ENCODE measurements around the gene NAALADL2. TPM values are rescaled to one million over a fixed set of nuclear protein-coding genes. Genes with fewer than 3 reads are reported as not detected.
"Not testable (repeated sequence)": the region's sequence is repeated elsewhere in the genome, so short reads cannot be mapped to it uniquely, and the experiment has no call there.

NAALADL2 gene
- total and polyA plus RNA-seq, 2 of the 8 experiments (the other 6 are each of a cell fraction or from before 2014, with no cell fraction given): 0.12 to 0.22 TPM

GRCh38 chr3:175129571-175129970 lies 270.4 kb downstream of the NAALADL2 start (continued):
- no peak for TF ChIP-seq CTCF (IDR thresholded peaks at IDR 0.05; ENCODE audit: control extremely low read depth in 1 of 3, insufficient read depth in 1 of 3, low read depth in 1 of 3, low read length in 3 of 3)
- no peak for TF ChIP-seq JUND (IDR thresholded peaks at IDR 0.05; ENCODE audit: low read length)
- no peak for TF ChIP-seq EGR1 (IDR thresholded peaks at IDR 0.05; ENCODE audit: borderline replicate concordance, low read depth, low read length)
- no peak for TF ChIP-seq USF2 (IDR thresholded peaks at IDR 0.05; ENCODE audit: low read length)

- H3K14ac ChIP-seq (ENCODE audit: insufficient read length); H3K9ac ChIP-seq (replicated peaks in 1 of 4; ENCODE audit: extremely low read depth in 1 of 4, low read depth in 3 of 4, low read length in 3 of 4); H2BK20ac ChIP-seq (ENCODE audit: low read length); H3K4me1 ChIP-seq (replicated peaks in 1 of 4; ENCODE audit: control insufficient read depth in 3 of 4, insufficient read depth in 4 of 4, low read length in 3 of 4); H3K4ac ChIP-seq (replicated peaks; ENCODE audit: insufficient read length, low read depth, low read length); H3K4me3 ChIP-seq (ENCODE audit: extremely low read depth in 1 of 4, insufficient read depth in 2 of 4, low read depth in 3 of 4, low read length in 4 of 4); H3K4me2 ChIP-seq (ENCODE audit: insufficient read depth in 1 of 2, low read depth in 2 of 2, low read length in 2 of 2); H4K20me1 ChIP-seq (replicated peaks in 1 of 2; ENCODE audit: control insufficient read depth in 1 of 2, insufficient read depth in 2 of 2, low read length in 2 of 2); H3K18ac ChIP-seq (ENCODE audit: extremely low read depth, low read length); H3K23me2 ChIP-seq (ENCODE audit: low read depth, low read length); H2AFZ ChIP-seq (ENCODE audit: low read length); H4K5ac ChIP-seq (ENCODE audit: insufficient read length, low read depth, low read length); CTCF ChIA-PET (ENCODE audit: partially characterized antibody); H3K27me3 ChIP-seq (replicated peaks in 1 of 4; ENCODE audit: control insufficient read depth in 3 of 4, extremely low read depth in 1 of 4, insufficient read depth in 3 of 4, low read length in 3 of 4); H2BK12ac ChIP-seq (ENCODE audit: low read depth, low read length); POLR2A ChIA-PET (ENCODE audit: partially characterized antibody); H3K79me1 ChIP-seq (ENCODE audit: low read depth, low read length); H3K27ac ChIP-seq (ENCODE audit: low read depth, low read length); DNase-seq (ENCODE audit: low read depth in 1 of 2, low spot score in 2 of 2); FAIRE-seq; H2AK5ac ChIP-seq (ENCODE audit: low read depth, low read length); H3K36me3 ChIP-seq (ENCODE audit: control insufficient read depth in 2 of 4, insufficient read depth in 4 of 4, low read length in 3 of 4); H3K23ac ChIP-seq (ENCODE audit: insufficient read length); H2BK5ac ChIP-seq (ENCODE audit: low read depth, low read length); H3K79me2 ChIP-seq (ENCODE audit: control insufficient read depth in 1 of 2, insufficient read depth in 2 of 2, low read length in 2 of 2); H3K56ac ChIP-seq (replicated peaks; ENCODE audit: insufficient read length, low read depth, low read length); H2BK120ac ChIP-seq (replicated peaks; ENCODE audit: low read depth, low read length); H4K8ac ChIP-seq (ENCODE audit: extremely low read depth, insufficient read depth, low read length); H4K91ac ChIP-seq (replicated peaks; ENCODE audit: insufficient read length, low read length); H2BK15ac ChIP-seq (ENCODE audit: low read length): not testable (repeated sequence)
- H3K9me3 ChIP-seq (ENCODE audit: insufficient read depth in 2 of 2, low read depth in 1 of 2, low read length in 1 of 2): peaks cover 2 to 15% of the 10 kb centered on the region in 2 experiments; a peak in 2 of 4 replicates
- no CpG with 5 or more reads among the region's 28 CpGs for WGBS, 2 experiments (ENCODE audit: extremely low coverage in 1 of 2, insufficient coverage in 1 of 2, insufficient read length in 1 of 2, insufficient replicate concordance in 2 of 2, low coverage in 1 of 2, low lambda C conversion rate in 2 of 2, missing lambda C conversion rate in 1 of 2)
Observed at GRCh38 chr3:175131866-175132265, 272.7 kb downstream of the NAALADL2 start.
